Measurements from ENCODE around the gene SHB. TPM values are rescaled to one million over a fixed set of nuclear protein-coding genes. Genes with fewer than 3 reads are reported as not detected.

SHB gene
- total RNA-seq, 1 experiment from 2014 or later = 12.2 TPM

DNA sequence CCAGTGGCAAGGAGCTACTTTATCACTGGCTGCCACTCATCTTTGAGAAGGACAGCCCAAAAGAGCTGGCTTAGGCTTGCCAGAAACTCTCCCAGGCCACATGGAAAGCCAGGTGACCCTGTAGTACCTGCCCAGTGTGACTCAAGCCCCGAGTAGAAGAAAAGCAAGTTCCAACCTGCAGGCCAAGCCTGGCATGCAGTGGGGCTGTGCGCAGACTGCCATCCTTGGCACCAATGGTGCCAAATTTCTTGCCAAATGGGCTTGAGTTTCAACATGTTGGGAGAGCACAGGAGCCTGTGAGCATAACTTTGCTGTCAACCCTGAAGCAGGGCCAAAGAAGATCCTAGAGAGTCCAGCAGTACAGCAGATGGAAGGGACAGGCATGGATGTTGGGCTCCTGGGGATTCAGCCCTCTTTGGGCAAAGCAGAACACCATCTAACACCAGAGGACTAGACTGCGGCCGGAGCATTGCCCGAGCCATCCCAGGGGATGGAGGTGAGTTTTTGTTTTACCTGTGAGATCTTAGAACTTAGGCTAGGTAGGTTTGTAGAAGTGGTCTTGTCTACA is 27.3 kb upstream of the SHB start (continued):
- TF ChIP-seq, protein P1, sequence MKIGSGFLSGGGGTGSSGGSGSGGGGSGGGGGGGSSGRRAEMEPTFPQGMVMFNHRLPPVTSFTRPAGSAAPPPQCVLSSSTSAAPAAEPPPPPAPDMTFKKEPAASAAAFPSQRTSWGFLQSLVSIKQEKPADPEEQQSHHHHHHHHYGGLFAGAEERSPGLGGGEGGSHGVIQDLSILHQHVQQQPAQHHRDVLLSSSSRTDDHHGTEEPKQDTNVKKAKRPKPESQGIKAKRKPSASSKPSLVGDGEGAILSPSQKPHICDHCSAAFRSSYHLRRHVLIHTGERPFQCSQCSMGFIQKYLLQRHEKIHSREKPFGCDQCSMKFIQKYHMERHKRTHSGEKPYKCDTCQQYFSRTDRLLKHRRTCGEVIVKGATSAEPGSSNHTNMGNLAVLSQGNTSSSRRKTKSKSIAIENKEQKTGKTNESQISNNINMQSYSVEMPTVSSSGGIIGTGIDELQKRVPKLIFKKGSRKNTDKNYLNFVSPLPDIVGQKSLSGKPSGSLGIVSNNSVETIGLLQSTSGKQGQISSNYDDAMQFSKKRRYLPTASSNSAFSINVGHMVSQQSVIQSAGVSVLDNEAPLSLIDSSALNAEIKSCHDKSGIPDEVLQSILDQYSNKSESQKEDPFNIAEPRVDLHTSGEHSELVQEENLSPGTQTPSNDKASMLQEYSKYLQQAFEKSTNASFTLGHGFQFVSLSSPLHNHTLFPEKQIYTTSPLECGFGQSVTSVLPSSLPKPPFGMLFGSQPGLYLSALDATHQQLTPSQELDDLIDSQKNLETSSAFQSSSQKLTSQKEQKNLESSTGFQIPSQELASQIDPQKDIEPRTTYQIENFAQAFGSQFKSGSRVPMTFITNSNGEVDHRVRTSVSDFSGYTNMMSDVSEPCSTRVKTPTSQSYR (CRISPR knock-in tag; IDR thresholded peaks at IDR 0.05) = no peak
- TF ChIP-seq NR2C2 (CRISPR knock-in tag; IDR thresholded peaks at IDR 0.05) (no peak), NFE2L1 (CRISPR knock-in tag; IDR thresholded peaks at IDR 0.05) (no peak), ETV6 (CRISPR knock-in tag; IDR thresholded peaks at IDR 0.05) (no peak)

DNA sequence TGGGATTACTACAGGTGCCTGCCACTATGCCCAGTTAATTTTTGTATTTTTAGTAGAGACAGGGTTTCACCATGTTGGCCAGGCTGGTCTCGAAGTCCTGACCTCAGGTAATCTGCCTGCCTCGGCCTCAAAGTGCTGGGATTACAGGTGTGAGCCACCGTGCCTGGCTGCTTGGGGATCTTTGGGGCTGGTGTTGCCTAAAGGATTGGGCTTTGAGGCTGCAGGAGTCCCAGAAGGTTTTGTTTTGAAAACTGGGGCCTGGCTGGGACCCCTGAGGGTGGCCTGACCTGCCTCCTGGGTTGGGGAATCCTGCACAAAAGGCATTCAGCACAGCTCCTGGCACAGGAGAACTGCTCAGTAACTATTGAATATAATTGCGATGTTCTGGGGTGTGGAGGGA is 25.1 kb upstream of the SHB start:
- Mint-ChIP-seq H3K4me3 (no peak overlapping the region), H3K27ac (no peak overlapping the region), H3K36me3 (no peaks in the 10 kb centered on the region), H3K9me3 (peaks cover 7% of the 10 kb centered on the region), H3K4me1 (peaks cover 23% of the 10 kb centered on the region), H3K27me3 (ENCODE audit: low read depth) (peaks cover 10% of the 10 kb centered on the region; the same call in 1 of the 2 replicates)
- no peak for DNase-seq (ENCODE audit: low spot score)
- ChIA-PET CTCF (interaction anchor here (0.9 kb wide), 1 partner anchor 180 kb away, joined by 3 read pairs; no protein-coding TSS in a partner anchor), POLR2A (no interaction called here)
- TF ChIP-seq, protein P2, sequence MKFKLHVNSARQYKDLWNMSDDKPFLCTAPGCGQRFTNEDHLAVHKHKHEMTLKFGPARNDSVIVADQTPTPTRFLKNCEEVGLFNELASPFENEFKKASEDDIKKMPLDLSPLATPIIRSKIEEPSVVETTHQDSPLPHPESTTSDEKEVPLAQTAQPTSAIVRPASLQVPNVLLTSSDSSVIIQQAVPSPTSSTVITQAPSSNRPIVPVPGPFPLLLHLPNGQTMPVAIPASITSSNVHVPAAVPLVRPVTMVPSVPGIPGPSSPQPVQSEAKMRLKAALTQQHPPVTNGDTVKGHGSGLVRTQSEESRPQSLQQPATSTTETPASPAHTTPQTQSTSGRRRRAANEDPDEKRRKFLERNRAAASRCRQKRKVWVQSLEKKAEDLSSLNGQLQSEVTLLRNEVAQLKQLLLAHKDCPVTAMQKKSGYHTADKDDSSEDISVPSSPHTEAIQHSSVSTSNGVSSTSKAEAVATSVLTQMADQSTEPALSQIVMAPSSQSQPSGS (CRISPR knock-in tag; IDR thresholded peaks at IDR 0.05; ENCODE audit: borderline replicate concordance, low read depth) = no peak
- TF ChIP-seq ZNF121 (CRISPR knock-in tag; IDR thresholded peaks at IDR 0.05) (no peak), NFE2L1 (CRISPR knock-in tag; IDR thresholded peaks at IDR 0.05) (no peak), RELA (CRISPR knock-in tag; IDR thresholded peaks at IDR 0.05; ENCODE audit: borderline replicate concordance) (no peak), ZNF423 (CRISPR knock-in tag; IDR thresholded peaks at IDR 0.05) (no peak)
- TF ChIP-seq, protein P3, sequence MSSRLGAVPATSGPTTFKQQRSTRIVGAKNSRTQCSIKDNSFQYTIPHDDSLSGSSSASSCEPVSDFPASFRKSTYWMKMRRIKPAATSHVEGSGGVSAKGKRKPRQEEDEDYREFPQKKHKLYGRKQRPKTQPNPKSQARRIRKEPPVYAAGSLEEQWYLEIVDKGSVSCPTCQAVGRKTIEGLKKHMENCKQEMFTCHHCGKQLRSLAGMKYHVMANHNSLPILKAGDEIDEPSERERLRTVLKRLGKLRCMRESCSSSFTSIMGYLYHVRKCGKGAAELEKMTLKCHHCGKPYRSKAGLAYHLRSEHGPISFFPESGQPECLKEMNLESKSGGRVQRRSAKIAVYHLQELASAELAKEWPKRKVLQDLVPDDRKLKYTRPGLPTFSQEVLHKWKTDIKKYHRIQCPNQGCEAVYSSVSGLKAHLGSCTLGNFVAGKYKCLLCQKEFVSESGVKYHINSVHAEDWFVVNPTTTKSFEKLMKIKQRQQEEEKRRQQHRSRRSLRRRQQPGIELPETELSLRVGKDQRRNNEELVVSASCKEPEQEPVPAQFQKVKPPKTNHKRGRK (CRISPR knock-in tag; IDR thresholded peaks at IDR 0.05; ENCODE audit: borderline replicate concordance) = no peak
- ATAC-seq = no peak

DNA sequence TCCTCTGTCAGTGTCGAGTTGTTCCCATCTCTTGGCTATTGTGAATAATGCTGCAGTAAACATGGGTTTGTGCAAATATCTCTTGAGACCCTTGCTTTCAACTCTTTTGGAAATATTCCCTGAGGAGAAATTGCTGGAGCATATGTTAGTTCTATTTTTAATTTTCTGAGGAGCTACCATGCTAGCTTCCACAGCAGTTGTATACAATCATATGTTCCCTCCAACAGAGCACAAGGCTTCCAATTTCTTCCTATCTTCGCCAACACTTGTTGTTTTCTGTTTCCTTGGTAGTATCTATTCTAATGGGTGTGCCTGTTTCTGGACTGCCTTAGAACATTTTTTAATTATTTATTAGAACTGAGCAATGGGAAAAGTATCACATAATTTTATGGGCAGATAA is 23.6 kb upstream of the SHB start:
- POLR2A ChIA-PET = no interaction called here
- Mint-ChIP-seq H3K27ac (no peak overlapping the region), H3K4me1 (peaks cover 23% of the 10 kb centered on the region), H3K9me3 (no peaks in the 10 kb centered on the region), H3K36me3 (no peaks in the 10 kb centered on the region), H3K4me3 (no peak overlapping the region), H3K27me3 (ENCODE audit: low read depth) (peaks cover 3% of the 10 kb centered on the region; the same call in 1 of the 2 replicates)
- ATAC-seq = no peak
- CTCF ChIA-PET = no interaction called here
- no peak for TF ChIP-seq ZNF232 (CRISPR knock-in tag; IDR thresholded peaks at IDR 0.05)
- no peak for TF ChIP-seq ZNF423 (CRISPR knock-in tag; IDR thresholded peaks at IDR 0.05)
- TF ChIP-seq SP1 (CRISPR knock-in tag; conservative IDR thresholded peaks at IDR 0.05) = no peak
- TF ChIP-seq, protein P1 (CRISPR knock-in tag; IDR thresholded peaks at IDR 0.05) = no peak
- TF ChIP-seq, protein P4, sequence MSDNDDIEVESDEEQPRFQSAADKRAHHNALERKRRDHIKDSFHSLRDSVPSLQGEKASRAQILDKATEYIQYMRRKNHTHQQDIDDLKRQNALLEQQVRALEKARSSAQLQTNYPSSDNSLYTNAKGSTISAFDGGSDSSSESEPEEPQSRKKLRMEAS (CRISPR knock-in tag; IDR thresholded peaks at IDR 0.05) = no peak
- TF ChIP-seq ZNF138 (CRISPR knock-in tag; conservative IDR thresholded peaks at IDR 0.05) = no peak
- no peak for TF ChIP-seq JAZF1 (CRISPR knock-in tag; IDR thresholded peaks at IDR 0.05)
- TF ChIP-seq, protein P5, sequence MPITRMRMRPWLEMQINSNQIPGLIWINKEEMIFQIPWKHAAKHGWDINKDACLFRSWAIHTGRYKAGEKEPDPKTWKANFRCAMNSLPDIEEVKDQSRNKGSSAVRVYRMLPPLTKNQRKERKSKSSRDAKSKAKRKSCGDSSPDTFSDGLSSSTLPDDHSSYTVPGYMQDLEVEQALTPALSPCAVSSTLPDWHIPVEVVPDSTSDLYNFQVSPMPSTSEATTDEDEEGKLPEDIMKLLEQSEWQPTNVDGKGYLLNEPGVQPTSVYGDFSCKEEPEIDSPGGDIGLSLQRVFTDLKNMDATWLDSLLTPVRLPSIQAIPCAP (CRISPR knock-in tag; IDR thresholded peaks at IDR 0.05) = no peak
- TF ChIP-seq, protein P3 (CRISPR knock-in tag; IDR thresholded peaks at IDR 0.05; ENCODE audit: borderline replicate concordance) = no peak
- no peak for TF ChIP-seq HMGA2 (CRISPR knock-in tag; IDR thresholded peaks at IDR 0.05)
- TF ChIP-seq, protein P6, sequence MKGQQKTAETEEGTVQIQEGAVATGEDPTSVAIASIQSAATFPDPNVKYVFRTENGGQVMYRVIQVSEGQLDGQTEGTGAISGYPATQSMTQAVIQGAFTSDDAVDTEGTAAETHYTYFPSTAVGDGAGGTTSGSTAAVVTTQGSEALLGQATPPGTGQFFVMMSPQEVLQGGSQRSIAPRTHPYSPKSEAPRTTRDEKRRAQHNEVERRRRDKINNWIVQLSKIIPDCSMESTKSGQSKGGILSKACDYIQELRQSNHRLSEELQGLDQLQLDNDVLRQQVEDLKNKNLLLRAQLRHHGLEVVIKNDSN (CRISPR knock-in tag; IDR thresholded peaks at IDR 0.05) = no peak
- TF ChIP-seq, protein P7, sequence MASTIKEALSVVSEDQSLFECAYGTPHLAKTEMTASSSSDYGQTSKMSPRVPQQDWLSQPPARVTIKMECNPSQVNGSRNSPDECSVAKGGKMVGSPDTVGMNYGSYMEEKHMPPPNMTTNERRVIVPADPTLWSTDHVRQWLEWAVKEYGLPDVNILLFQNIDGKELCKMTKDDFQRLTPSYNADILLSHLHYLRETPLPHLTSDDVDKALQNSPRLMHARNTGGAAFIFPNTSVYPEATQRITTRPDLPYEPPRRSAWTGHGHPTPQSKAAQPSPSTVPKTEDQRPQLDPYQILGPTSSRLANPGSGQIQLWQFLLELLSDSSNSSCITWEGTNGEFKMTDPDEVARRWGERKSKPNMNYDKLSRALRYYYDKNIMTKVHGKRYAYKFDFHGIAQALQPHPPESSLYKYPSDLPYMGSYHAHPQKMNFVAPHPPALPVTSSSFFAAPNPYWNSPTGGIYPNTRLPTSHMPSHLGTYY (CRISPR knock-in tag; IDR thresholded peaks at IDR 0.05) = no peak
- DNase-seq (ENCODE audit: low spot score) = no peak

Measured in WTC11 (cell line).